Embryonic facial prominence (tissue), 1 donor: Measurements from ENCODE around the gene DTD1.

ENCODE experiments used
- DNase-seq: peaks from one replicate; pipeline ENCODE4 v3.0.0-alpha.2; 2016; ENCODE audit errors: extremely low spot score

The DTD1 gene

DNA sequence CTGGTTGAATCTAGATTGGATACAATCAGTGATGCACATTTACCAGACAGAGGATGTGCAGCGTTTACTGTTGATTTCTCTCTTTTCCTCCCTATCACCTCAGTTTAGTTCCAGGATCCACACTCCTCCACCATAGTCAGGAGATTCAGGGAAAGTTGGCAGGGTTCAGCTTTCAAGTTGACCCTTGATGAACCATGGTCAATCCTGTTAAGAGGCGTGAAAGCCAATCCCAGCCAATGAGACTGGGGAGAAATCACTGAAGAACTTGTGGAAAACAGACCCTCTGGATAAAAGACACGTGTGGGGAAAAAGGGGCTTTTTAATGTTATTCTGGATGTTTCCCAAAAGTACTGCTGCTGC is 206.6 kb downstream of the DTD1 start:
- no peak for DNase-seq

DNA sequence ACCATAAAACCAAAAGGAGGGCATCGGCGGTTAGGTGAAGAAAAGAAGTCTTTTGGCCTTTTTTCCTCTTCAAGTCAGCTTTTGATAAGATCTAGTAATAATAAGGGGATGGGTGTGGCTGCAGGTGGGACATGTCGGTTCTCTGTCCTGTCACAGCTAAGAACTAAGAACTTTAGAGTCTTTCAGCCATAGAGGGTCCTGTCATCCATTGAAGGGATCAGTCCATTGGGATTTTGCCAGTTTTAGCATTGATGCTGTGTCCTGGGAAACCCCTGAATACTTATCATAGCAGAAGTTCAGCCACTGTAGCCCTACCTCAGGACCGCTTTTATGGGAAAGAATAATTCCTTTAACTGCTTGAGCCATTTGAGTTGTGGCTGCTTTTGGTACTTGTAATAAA is 207.5 kb downstream of the DTD1 start:
- no peak for DNase-seq

DNA sequence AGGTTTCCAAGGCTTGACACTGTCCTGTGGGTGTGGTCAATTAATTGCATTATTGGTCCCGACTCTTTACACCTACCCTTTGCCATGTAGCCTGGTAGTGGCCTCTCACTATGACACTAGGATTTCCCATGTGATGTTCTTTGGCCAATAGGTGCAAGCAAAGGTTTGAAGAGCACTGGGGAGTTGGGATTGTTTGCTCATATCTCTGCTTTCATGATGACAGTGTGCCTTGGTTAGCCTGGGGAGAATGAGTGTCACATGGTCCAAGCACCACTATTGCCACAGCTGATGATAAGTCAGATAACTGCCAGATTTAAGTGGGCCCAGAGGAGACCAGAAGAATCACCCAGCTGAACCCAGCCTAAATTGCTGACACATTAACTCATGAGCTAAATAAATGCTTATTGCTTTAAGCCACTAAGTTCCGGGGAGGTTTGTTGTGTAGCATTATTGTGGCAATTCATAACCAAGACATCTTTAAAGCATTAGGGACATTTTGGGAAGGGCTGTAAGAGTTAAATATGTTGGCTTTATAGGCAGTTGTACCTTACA is 208.5 kb downstream of the DTD1 start:
- DNase-seq, result no peak

DNA sequence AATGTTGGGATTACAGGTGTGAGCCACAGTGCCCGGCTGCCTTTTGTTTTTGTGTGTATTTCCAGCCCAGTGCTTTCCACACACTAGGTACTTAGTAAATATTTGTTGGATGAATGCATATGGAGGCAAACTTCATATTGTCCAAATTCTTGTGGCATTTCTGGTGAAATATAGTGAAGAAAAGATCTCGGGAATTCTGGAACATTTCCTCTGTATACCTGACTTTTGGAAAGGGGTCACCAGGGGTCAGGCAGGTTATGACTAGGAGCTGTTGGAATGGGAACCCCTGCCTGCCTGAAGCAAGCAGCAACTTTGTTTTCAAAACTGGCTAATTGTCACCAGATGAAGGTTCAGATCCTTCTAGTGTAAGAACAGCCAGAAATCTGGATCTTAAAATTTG is 213.7 kb downstream of the DTD1 start:
- DNase-seq, result no peak

DNA sequence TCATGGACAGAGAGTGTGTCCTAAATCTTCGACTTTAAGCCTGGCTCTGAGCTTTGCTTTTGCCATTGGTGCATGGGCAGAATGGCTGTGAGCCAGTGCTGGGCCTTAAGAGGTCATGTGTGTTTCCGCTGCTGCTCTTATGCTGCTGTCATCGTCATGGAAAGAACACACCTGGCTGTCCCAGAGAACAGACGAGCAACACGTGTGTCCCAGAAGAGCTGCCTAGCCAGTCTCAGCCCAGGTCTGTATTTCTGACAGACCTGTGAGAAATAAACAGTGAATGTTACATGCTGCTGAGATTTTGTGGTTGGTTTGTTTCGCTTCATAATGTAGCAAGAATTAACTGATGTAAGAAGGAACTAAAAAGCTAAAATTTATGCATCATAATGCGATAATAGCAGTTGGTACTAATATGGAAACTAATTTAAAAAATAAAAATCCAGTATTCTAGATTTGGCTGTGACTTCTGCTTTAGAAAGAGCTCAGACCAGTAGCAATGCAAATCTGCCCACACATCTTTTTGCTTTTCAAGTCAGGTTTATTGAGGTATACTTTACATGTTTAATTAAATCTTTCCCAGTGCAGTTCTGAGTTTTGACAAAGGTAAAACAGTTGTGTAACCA is 214.3 kb downstream of the DTD1 start:
- DNase-seq, result no peak

DNA sequence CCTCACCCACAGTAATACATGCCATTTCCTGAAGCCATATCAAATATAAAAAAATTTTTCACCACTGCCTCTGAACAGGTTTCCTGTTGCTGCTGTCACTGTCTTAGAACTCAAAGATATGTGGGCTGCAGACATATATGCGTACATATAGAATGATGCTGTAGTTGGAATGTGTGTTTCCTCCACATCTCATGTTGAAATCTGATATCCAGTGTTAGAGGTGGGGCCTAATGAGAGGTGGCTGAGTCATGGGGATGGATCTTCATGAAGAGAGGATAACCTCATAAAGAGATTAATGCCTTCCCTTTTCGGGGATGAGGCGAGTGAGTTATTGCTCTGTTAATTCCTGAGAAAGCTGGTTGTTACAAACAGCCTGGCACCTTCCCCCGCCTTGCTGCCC is 218.0 kb downstream of the DTD1 start:
- no peak for DNase-seq

DNA sequence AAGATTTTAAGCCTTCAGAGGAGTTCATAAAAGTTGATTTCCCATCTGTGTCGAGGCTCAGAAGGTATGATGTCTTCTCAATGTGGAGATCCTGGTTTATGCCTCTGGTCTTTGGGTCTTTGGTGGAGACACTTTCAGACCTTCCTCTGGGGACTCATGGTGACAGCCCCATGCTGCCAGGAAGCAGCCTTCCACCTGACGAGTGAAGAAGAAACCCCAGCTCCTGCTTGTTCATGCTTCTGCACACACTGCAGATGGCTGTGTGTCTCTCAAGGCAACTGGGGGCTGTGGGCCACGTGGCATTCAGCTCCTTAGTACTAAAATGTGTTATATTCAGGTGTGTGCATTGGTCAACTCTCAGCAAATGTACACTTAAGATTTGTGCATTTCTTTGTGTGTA is 220.9 kb downstream of the DTD1 start:
- no peak for DNase-seq

DNA sequence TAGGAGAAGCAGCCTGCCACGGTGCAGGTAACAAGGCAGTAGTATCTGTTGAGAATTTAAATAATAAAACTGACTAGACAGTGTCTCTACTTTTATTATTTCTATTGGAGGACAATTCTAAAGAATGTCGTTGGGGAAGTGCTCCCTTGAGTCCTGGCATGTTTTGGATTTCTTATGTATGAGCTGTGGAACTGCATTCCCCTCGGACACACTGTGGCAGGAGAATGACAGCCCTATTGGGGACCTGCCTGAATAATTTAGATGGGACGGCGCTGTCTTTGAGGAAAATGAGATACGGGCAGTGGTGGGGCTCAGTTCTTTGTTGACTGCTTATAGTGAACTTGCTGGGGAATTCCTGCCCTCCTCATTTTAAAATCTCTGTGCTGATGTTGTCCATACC is 223.3 kb downstream of the DTD1 start:
- no peak for DNase-seq

DNA sequence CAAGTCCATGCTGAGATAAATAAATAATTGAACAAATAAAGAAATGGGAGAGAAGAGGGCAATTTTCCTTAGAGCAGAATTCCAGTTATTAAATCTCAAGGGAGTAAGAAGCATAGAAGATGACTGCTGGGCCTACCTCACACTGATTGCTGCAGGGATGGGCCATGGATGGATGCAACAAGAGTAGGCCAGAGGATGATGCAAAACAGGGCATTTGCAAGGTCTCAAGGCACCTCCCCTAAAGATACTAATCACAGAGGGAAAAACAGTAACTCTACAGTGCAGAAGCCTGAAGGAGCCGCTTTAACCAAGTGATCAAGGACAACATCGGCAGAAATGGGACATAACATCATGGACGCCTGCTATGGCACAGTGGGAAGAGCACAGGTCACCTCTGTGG is 224.1 kb downstream of the DTD1 start:
- DNase-seq, result no peak

DNA sequence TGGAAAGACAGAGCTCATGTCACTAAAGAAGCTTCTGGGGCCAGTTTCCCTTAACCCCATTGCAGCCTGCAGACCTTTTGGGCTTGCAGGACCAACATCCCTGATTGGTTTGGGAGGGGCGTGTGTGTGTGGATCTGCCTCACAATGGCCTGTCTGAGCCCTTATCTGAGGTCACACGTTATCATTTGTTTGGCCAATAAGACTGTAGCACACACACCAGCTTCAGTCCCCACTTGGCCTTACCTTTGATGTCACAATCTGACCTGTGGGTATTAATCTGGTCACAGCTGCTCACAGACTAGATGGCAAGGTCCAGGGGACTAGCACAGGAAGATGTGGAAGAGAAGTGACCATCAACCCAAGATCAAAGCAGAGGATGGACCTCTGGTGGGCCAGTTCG is 225.6 kb downstream of the DTD1 start, which contains the start of gene SCP2D1:
TSS of gene SCP2D1 (plus strand) at position 301 of the 400 bp plus-strand sequence. CDS start at position 334, 33 bp downstream.
- no peak for DNase-seq

DNA sequence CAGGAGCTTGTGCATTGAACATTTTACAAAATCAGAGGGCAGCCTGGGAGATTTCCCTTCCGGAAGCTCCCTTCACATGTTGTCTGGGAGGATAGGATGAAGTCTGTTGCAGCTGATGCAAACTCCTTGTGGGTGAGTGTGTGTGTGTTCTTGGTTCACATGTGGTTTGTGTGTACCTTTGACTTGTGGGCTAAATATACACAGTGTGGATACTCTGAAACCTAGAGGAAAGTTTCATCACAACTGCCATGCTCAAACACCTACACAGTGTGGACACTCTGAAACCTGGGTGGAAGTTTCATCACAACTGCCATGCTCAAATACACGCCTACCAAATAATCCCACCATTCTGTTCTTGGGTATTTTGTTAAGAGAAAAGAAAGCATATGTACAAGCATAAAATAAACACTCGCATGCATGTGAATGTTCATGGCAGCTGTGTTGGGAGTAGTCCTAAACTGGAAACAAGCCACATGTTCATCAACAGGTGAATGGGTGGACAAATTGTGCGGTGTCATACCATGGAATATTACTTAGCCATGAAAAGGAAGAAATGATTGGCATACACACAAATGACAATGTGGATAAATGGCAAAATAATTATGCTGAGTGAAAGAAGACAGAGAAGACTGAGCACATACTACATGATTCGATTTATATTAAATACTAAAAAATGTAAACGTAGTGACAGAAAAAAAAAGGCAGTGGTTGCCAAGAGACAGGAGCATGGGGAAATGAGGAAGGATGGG is 227.5 kb downstream of the DTD1 start:
- no peak for DNase-seq
